Uterus (tissue), 4 donors: ENCODE measurements around the gene SLC41A1. TPM values are rescaled to one million over a fixed set of nuclear protein-coding genes. Genes with fewer than 3 reads are reported as not detected.
A peak's percentile ranks its signal among the peaks of the same experiment; 100 is the strongest.

Experiments
- DNase-seq, 2 donors: peaks; one replicate each; pipeline ENCODE4 v3.0.0-alpha.2; 2019 to 2020
- H3K27ac ChIP-seq, 2 donors: fragments of 200-600 bp; sonication (generic); 1 replicate in 1 of 2; 2 replicates in 1 of 2; pipeline ENCODE4 v1.5.1; 2016 to 2018
- H3K27me3 ChIP-seq, 2 donors: fragments of 200-600 bp; sonication (generic); one replicate each; pipeline ENCODE4 v1.5.1; 2018 to 2019; ENCODE audit warnings: control low read depth in 1 of 2
- H3K36me3 ChIP-seq, 2 donors: fragments of 200-600 bp; sonication (generic); one replicate each; pipeline ENCODE4 v1.5.1; 2019; ENCODE audit warnings: control low read depth in 1 of 2
- H3K4me1 ChIP-seq, 2 donors: fragments of 200-600 bp; sonication (generic); one replicate each; pipeline ENCODE4 v1.5.1; 2018 to 2019; ENCODE audit warnings: control low read depth in 1 of 2
- H3K4me3 ChIP-seq, 2 donors: fragments of 200-600 bp; sonication (generic); 1 replicate in 1 of 2; 2 replicates in 1 of 2; pipeline ENCODE4 v1.5.1; 2018 to 2019; ENCODE audit warnings: mild to moderate bottlenecking in 1 of 2
- H3K9me3 ChIP-seq, 2 donors: fragments of 200-600 bp; sonication (generic); one replicate each; pipeline ENCODE4 v1.5.1; 2019; ENCODE audit warnings: control low read depth in 1 of 2
- POLR2A ChIP-seq, 2 donors: fragments of 450-650 bp; IDR thresholded peaks; one replicate each; pipeline ENCODE4 v1.6.1; 2016; ENCODE audit warnings: antibody characterized with exemption in 2 of 2, mild to moderate bottlenecking in 1 of 2, moderate library complexity in 1 of 2
- intact Hi-C: fragments of 100-400 bp; cut with DNase I; formaldehyde crosslinking; loops from one replicate; pipeline ENCODE4 v1.15.1; 2023; ENCODE audit warnings: low total_unique reads
- total RNA-seq, 4 donors: library from RNA; depleted of rRNA in 3 of 4; stranded (reverse); fragments of >200 nt in 3 of 4; gene quantifications; one replicate each; pipeline versions ENCODE4 v1.1.0 to v1.2.4, GENCODE V29; 2014 to 2023
- TF ChIP-seq, protein P1 (sequence below), 4 experiments: fragments of 200-600 bp in 2 of 4; fragments of 450-650 bp in 2 of 4; sonication (generic) in 2 of 4; IDR thresholded peaks; one replicate each; pipeline ENCODE4 v1.5.1; 2016 to 2019; ENCODE audit warnings: antibody characterized with exemption in 4 of 4, mild to moderate bottlenecking in 2 of 4, moderate library complexity in 1 of 4
- donor health status: DM: yes; HTN: yes; CAD: no.

SLC41A1 gene
- total RNA-seq, 4 donors from 2014 or later: 1.0 to 35.4 (median 23.5) TPM

DNA sequence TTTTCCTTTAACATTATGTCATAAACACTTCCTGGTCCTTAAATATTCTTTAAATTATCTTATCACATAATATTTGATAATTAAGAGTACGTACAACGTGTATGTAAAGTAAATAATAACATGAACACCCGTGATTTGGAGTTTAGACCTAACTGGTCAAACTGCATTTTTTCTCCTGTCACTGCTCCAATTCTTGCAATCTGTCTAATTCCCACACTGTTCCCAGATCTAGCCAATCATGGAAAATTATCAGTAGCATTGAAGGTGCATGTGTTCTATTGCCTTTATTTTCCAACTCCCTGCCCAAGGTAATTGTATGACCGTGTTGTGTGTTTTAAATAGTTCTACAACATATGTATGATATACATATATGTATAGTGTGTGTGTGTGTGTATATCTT, 39.0 kb upstream of the SLC41A1 start:
- intact Hi-C loops: no loop called here
- no peak overlapping the region for H3K27ac ChIP-seq
- H3K4me1 ChIP-seq: no peaks in the 10 kb centered on the region
- no peaks in the 10 kb centered on the region for H3K27me3 ChIP-seq
- DNase-seq: no peak
- H3K4me3 ChIP-seq: no peak overlapping the region
- no peaks in the 10 kb centered on the region for H3K36me3 ChIP-seq
- TF ChIP-seq, protein P1, sequence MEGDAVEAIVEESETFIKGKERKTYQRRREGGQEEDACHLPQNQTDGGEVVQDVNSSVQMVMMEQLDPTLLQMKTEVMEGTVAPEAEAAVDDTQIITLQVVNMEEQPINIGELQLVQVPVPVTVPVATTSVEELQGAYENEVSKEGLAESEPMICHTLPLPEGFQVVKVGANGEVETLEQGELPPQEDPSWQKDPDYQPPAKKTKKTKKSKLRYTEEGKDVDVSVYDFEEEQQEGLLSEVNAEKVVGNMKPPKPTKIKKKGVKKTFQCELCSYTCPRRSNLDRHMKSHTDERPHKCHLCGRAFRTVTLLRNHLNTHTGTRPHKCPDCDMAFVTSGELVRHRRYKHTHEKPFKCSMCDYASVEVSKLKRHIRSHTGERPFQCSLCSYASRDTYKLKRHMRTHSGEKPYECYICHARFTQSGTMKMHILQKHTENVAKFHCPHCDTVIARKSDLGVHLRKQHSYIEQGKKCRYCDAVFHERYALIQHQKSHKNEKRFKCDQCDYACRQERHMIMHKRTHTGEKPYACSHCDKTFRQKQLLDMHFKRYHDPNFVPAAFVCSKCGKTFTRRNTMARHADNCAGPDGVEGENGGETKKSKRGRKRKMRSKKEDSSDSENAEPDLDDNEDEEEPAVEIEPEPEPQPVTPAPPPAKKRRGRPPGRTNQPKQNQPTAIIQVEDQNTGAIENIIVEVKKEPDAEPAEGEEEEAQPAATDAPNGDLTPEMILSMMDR (IDR thresholded peaks at IDR 0.05): no peak
- TF ChIP-seq POLR2A (IDR thresholded peaks at IDR 0.05): no peak
- no peaks in the 10 kb centered on the region for H3K9me3 ChIP-seq

DNA sequence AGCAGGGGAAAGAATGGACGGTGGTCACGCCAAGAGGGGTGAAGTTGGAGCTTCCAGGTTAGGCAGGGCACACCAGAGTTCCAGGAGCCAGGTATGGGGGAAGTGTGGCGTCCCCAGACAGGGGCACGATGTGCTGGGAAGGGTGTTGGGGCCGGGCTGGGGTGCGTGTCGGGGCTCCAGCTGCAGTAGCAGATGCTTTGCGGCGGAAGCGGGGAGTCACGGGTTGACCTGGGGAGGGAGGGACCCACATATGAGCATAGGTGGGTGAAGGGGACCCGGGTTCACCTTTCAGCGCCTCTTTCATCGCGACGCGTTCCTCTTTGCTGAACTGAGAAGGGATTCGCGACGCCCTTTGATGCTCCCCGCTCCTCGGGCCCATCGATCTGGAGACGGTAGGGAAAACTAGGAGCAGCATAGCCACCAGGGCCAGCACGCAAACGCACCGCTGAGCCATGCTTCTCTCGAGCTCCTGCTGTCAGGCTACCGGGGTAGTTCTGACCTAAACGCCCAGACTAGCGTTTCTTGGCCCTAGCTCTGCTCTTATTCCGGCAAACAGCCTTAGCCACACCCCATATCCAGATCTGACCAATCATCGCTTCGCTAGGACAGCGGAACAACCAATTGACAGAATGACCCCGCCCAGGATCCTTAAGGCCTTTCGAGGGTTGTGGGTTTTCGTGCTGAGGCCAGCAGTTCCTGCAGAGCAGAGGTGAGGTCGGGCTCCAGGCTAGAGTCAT, 36.8 kb upstream of the SLC41A1 start, which contains the start of gene PM20D1:
TSS of gene PM20D1 (minus strand) at position 514 of the 737 bp plus-strand sequence. CDS start at position 454, 60 bp downstream.
- H3K9me3 ChIP-seq: no peaks in the 10 kb centered on the region
- H3K36me3 ChIP-seq: no peaks in the 10 kb centered on the region
- peak; percentile 67 to 81 for DNase-seq
- intact Hi-C loops: no loop called here
- H3K4me1 ChIP-seq: no peaks in the 10 kb centered on the region
- no peaks in the 10 kb centered on the region for H3K27me3 ChIP-seq
- H3K4me3 ChIP-seq: peak within 1 kb of the TSS; percentile 19 to 34
- H3K27ac ChIP-seq: no peak within 1 kb of the TSS
- TF ChIP-seq, protein P1 (IDR thresholded peaks at IDR 0.05): no peak
- no peak for TF ChIP-seq POLR2A (IDR thresholded peaks at IDR 0.05)

DNA sequence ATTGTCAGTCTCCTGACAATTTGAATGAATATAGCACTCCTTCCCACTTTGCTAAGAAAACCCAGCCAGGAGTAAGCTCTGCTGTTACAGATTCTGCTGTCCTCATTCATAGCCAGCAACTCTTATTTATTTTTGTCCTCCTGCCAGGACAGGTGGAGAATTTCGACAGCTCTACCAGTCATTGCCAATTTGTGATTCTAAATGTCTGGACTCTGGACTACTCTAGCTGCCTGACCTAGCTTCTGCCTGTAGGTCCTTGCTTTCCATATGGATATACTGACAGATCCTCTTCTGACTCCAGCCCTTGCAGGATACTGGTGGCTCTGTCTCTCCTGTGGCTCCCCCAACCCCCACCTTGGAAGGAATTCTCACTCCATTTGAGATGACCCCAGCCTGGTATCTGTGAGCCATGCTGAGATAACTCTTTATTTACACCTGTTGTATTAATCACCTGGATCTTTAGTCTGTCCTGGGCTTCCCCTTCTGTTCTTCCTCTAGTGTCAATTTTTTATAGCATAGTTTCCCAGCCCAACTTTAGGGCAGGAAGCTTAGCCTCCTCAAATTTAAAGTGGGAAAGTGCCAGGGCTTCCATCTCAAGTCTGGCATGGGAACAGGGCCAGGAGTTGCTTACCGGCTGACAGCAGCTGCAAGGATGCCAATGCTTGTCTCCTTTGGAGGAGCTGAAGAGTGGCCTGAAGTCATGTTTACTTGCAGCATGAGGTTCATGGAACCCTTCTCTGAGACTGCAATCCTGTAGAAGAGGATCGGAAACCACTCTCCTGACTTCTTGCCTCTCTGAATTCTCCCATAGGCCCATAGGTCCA, 30.2 kb upstream of the SLC41A1 start:
- Histone ChIP-seq H3K4me3 (no peak overlapping the region), H3K36me3 (no peaks in the 10 kb centered on the region), H3K27me3 (no peaks in the 10 kb centered on the region), H3K9me3 (no peaks in the 10 kb centered on the region), H3K27ac (no peak overlapping the region), H3K4me1 (no peaks in the 10 kb centered on the region)
- no peak for DNase-seq
- no peak for TF ChIP-seq POLR2A (IDR thresholded peaks at IDR 0.05)
- TF ChIP-seq, protein P1 (IDR thresholded peaks at IDR 0.05): no peak
- intact Hi-C loops: no loop called here

DNA sequence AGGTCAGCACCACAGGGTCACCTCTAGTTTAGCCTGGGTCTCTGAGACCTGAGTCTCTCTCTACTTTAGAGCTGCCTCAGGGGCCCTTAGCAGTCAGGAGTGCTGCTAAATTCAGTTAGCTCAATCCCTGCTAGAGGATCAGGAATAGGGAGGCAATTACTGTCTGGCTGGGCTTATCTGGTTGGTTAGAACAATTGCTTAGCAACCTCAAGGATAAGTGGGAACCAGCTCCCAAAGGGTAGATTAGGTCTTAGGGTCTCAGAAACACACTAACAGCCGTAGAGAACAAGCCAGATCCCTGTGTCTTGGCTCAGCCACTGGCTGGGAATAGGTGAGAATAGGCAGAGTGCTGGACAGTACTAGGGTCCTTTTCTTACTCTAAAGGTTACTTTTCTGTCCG, 29.2 kb upstream of the SLC41A1 start:
- Histone ChIP-seq H3K4me1 (no peaks in the 10 kb centered on the region), H3K27ac (no peak overlapping the region), H3K9me3 (no peaks in the 10 kb centered on the region), H3K27me3 (no peaks in the 10 kb centered on the region), H3K4me3 (no peak overlapping the region), H3K36me3 (no peaks in the 10 kb centered on the region)
- intact Hi-C loops: no loop called here
- no peak for TF ChIP-seq POLR2A (IDR thresholded peaks at IDR 0.05)
- TF ChIP-seq, protein P1 (IDR thresholded peaks at IDR 0.05): no peak
- DNase-seq: no peak
